Neutrophil (primary cell): ENCODE data around the gene ZNF621.

ENCODE experiments used
- H3K27ac ChIP-seq: fragments of 200-600 bp; sonication (generic); 2 replicates; pipeline ENCODE4 v1.5.1; 2016; ENCODE audit warnings: mild to moderate bottlenecking, moderate library complexity
- H3K27me3 ChIP-seq: fragments of 200-600 bp; sonication (generic); 2 replicates; pipeline ENCODE4 v1.6.0; 2016; ENCODE audit warnings: mild to moderate bottlenecking
- H3K36me3 ChIP-seq: fragments of 200-600 bp; sonication (generic); 2 replicates; pipeline ENCODE4 v1.5.1; 2017
- H3K4me1 ChIP-seq, 2 experiments: fragments of 200-600 bp in 1 of 2; sonication (generic) in 1 of 2; 1 replicate in 1 of 2; 2 replicates in 1 of 2; pipeline versions ENCODE4 v1.5.1 to v1.6.1; 2013 to 2016; ENCODE audit warnings: low read depth in 1 of 2, low read length in 1 of 2, mild to moderate bottlenecking in 1 of 2, moderate library complexity in 1 of 2; ENCODE audit not compliant: control insufficient read depth in 1 of 2, insufficient read depth in 1 of 2
- H3K4me3 ChIP-seq, 2 experiments: fragments of 200-600 bp in 1 of 2; sonication (generic) in 1 of 2; 1 replicate in 1 of 2; 2 replicates in 1 of 2; pipeline ENCODE4 v1.5.1; 2013 to 2016; ENCODE audit warnings: low read depth in 1 of 2, low read length in 1 of 2, mild to moderate bottlenecking in 1 of 2, moderate library complexity in 1 of 2
- H3K9me3 ChIP-seq: fragments of 200-600 bp; sonication (generic); 2 replicates; pipeline ENCODE4 v1.5.1; 2016
- CTCF ChIP-seq: fragments of 200-600 bp; sonication (generic); IDR thresholded peaks from 2 replicates; pipeline ENCODE4 v1.5.1; 2016; ENCODE audit warnings: antibody characterized with exemption

The ZNF621 gene

DNA sequence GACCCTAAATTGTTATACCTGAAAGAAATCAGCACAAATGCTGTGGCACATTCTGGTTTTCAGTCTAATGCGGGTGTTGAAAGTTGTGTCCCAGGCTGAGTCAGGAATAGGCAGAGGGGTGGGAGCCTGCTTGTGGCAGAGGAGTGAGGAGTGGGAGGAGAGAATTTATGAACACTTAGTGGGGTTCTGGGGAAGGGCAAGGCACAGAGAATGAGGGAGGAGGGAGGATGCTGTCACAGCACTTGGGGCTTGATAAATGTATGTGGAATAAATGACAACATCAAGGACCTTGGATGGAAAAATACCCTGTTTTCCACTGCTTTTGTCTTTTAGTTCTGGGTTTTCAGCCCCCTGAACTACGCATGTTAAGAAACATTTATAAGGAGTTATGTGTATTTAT, 49.3 kb downstream of the ZNF621 start:
- Histone ChIP-seq H3K27ac (no peak overlapping the region), H3K4me3 (no peak overlapping the region), H3K27me3 (peaks cover 6% of the 10 kb centered on the region), H3K9me3 (no peaks in the 10 kb centered on the region), H3K4me1 (no peaks in the 10 kb centered on the region), H3K36me3 (no peaks in the 10 kb centered on the region)
- no peak for TF ChIP-seq CTCF

GRCh38 chr3:40574661-40575060, 49.9 kb downstream of the ZNF621 start:
- H3K27ac ChIP-seq: no peak overlapping the region
- TF ChIP-seq CTCF: no peak

GRCh38 chr3:40576396-40576795, 51.6 kb downstream of the ZNF621 start:
- Histone ChIP-seq H3K36me3 (no peaks in the 10 kb centered on the region), H3K27me3 (peaks cover 6% of the 10 kb centered on the region), H3K4me3 (no peak overlapping the region), H3K4me1 (no peaks in the 10 kb centered on the region), H3K27ac (no peak overlapping the region), H3K9me3 (no peaks in the 10 kb centered on the region)
- no peak for TF ChIP-seq CTCF

More at GRCh38 chr3:40574661-40575060, 49.9 kb downstream of the ZNF621 start:
- peaks cover 6% of the 10 kb centered on the region for H3K27me3 ChIP-seq
- no peaks in the 10 kb centered on the region for H3K36me3 ChIP-seq
- no peak overlapping the region for H3K4me3 ChIP-seq
- no peaks in the 10 kb centered on the region for H3K4me1 ChIP-seq
- H3K9me3 ChIP-seq: no peaks in the 10 kb centered on the region

DNA sequence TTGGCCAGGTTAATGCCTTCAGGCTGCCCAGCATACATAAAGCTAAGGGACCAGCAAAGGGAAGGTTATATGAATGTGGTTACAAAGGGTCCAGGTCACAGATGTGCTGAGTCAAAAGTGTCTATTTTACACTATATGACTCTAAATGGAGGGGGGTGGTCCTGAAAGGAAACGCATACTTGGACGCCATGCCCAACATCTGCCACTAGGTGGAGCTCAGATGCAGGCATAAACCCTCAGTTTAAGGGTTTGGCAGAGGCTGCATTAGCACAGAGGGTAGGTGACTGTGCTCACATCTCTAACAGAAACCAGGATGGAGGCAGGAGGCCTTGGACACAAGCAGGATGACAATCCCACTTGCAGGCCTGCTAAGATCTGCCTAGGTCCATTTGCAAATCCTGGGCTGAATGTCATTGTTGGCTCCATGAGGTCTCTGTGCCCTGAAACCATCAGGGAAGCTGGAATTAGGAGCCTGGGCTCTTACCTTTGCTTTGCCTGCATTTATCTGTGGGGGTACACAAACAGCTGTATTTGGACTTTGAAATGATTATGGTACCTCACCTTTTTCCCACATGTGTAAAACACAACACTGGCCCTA, 55.8 kb downstream of the ZNF621 start:
- H3K9me3 ChIP-seq: no peaks in the 10 kb centered on the region
- peaks cover 3% of the 10 kb centered on the region for H3K27me3 ChIP-seq
- TF ChIP-seq CTCF: peak; percentile 65
- no peak overlapping the region for H3K4me3 ChIP-seq
- no peaks in the 10 kb centered on the region for H3K36me3 ChIP-seq
- no peaks in the 10 kb centered on the region for H3K4me1 ChIP-seq
- no peak overlapping the region for H3K27ac ChIP-seq

DNA sequence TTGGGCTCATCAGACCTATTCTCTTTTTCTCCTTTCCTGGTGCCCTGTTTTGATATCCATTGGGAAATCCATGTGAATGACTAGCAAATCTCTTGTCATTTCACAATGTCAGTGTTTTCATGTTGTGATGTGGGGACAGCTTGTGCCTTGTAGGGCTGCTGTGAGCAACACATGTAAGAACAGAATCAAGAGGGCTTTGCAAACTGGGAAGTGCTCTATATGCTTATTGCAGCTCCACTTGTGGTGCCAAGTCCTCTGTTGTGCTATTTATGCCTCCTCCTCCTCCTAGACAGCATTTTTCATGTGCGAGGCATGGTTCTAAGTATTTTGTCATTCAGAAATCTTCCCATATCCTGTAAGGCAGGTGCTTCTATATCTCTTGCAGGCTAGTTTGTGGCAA, 56.4 kb downstream of the ZNF621 start:
- peaks cover 6% of the 10 kb centered on the region for H3K27me3 ChIP-seq

More for the DNA sequence above, 56.4 kb downstream of the ZNF621 start:
- no peak for TF ChIP-seq CTCF
- H3K27ac ChIP-seq: no peak overlapping the region
- H3K4me3 ChIP-seq: no peak overlapping the region
- no peaks in the 10 kb centered on the region for H3K4me1 ChIP-seq
- no peaks in the 10 kb centered on the region for H3K9me3 ChIP-seq
- no peaks in the 10 kb centered on the region for H3K36me3 ChIP-seq
